HG03045 (cell line): ENCODE data around the gene FLT4.

Experiments used
- ATAC-seq: cut with Tn5 transposase; IDR thresholded peaks from one replicate; pipeline ENCODE4 v1.9.1; 2021; ENCODE audit warnings: mild to moderate bottlenecking, moderate library complexity; ENCODE audit not compliant: unreplicated experiment

The FLT4 gene

GRCh38 chr5:180643191-180643851 lies 6.1 kb downstream of the FLT4 start:
- ATAC-seq = no peak

- ATAC-seq = no peak
These were observed 6.6 kb downstream of the FLT4 start for GRCh38 chr5:180642779-180643178.

- ATAC-seq = no peak
These were observed 7.1 kb downstream of the FLT4 start for GRCh38 chr5:180642181-180642775.

- ATAC-seq = no peak
These were observed 7.9 kb downstream of the FLT4 start for GRCh38 chr5:180641566-180641900.

GRCh38 chr5:180640861-180641565 lies 8.4 kb downstream of the FLT4 start:
- ATAC-seq = no peak

- no peak for ATAC-seq
These were observed 8.9 kb downstream of the FLT4 start for GRCh38 chr5:180640611-180640860.

GRCh38 chr5:180639741-180640610 lies 9.4 kb downstream of the FLT4 start:
- no peak for ATAC-seq

GRCh38 chr5:180639287-180639686 lies 10.1 kb downstream of the FLT4 start:
- no peak for ATAC-seq

GRCh38 chr5:180637962-180638680 lies 11.3 kb downstream of the FLT4 start:
- no peak for ATAC-seq

GRCh38 chr5:180636403-180637075 lies 12.9 kb downstream of the FLT4 start:
- ATAC-seq = no peak

- ATAC-seq = no peak
These were observed 13.4 kb downstream of the FLT4 start for GRCh38 chr5:180636016-180636402.

GRCh38 chr5:180633283-180634177 lies 15.9 kb downstream of the FLT4 start:
- no peak for ATAC-seq

GRCh38 chr5:180632768-180633167 lies 16.6 kb downstream of the FLT4 start:
- ATAC-seq = no peak

- no peak for ATAC-seq
These were observed 17.6 kb downstream of the FLT4 start for GRCh38 chr5:180631549-180632383.

GRCh38 chr5:180630426-180630825 lies 19.0 kb downstream of the FLT4 start:
- no peak for ATAC-seq

GRCh38 chr5:180629831-180630382 lies 19.5 kb downstream of the FLT4 start:
- no peak for ATAC-seq

GRCh38 chr5:180628827-180629750 lies 20.3 kb downstream of the FLT4 start:
- no peak for ATAC-seq
